GM18499 (cell line): Measurements from ENCODE around the gene OR4A5.
"Not testable (repeated sequence)": the region's sequence is repeated elsewhere in the genome, so short reads cannot be mapped to it uniquely, and the experiment has no call there.

Source experiments
- ATAC-seq: cut with Tn5 transposase; IDR thresholded peaks from one replicate; pipeline ENCODE4 v1.9.1; 2021; ENCODE audit warnings: moderate number of reproducible peaks; ENCODE audit not compliant: insufficient read depth, unreplicated experiment

Gene OR4A5, protein sequence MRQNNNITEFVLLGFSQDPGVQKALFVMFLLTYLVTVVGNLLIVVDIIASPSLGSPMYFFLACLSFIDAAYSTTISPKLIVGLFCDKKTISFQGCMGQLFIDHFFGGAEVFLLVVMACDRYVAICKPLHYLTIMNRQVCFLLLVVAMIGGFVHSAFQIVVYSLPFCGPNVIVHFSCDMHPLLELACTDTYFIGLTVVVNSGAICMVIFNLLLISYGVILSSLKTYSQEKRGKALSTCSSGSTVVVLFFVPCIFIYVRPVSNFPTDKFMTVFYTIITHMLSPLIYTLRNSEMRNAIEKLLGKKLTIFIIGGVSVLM

DNA sequence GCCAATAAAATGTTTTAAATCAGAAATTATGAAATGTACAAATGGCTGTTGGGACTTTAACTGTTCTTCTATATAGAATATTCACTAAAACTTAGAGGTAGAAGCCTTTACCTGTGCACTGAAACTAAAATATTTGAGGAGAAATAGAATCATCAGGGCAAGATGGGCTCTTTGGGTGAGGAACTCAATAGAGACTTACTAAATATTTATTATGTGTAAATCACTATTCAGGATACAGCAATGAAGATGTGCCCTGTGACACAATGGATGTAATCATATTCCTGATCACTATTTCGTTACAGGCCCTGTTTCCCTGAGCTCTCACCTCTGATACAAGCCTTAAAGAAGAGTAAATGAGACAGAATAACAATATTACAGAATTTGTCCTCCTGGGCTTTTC, at the start of gene OR4A5:
TSS of gene OR4A5 (plus strand) at position 301 of the 400 bp plus-strand sequence. CDS start at position 354, 53 bp downstream.
- ATAC-seq, result not testable (repeated sequence)

DNA sequence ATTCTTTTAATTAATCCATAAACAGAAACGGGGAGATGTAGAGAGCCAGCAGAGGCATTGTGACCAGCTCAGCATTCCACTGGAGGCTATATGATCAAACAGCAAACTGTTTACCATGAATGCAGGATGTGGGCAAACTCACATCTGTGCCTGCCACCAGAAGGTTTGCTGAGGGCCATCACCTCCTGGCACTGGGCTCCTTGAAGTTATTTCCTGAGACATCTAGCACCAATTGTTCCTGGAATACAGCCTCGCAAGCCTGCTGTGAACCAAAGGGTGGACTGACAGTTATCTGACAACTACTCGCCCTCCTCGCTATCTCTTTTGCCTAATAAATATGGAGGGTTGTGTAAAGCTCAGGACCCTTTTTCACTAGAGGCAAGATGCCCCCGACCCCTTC, 13.5 kb downstream of the OR4A5 start:
- not testable (repeated sequence) for ATAC-seq
